Mammary microvascular endothelial cell (primary cell): Measurements from ENCODE around the gene HSPA4L. TPM values are rescaled to one million over a fixed set of nuclear protein-coding genes. Genes with fewer than 3 reads are reported as not detected.

ENCODE experiments used
- total RNA-seq: library from RNA; depleted of rRNA; stranded (reverse); fragments of >200 nt; gene quantifications from 2 replicates; pipeline ENCODE4 v1.2.3, GENCODE V29; 2015

HSPA4L gene
- 9.8 and 17.3 TPM in 2 replicates for total RNA-seq

GRCh38 chr4:127782275-127783025 is at the start of gene HSPA4L:
Gene HSPA4L (plus strand): TSS chr4:127782322. CDS start chr4:127782551, 229 bp downstream.

GRCh38 chr4:127880763-127881562 is 98.8 kb downstream of the HSPA4L start, which contains the start of gene PLK4:
Gene PLK4 (plus strand): TSS chr4:127880893. CDS start chr4:127881135, 242 bp downstream.

Other genes starting within 250 kb of the HSPA4L start
- 1.6 and 1.7 TPM in 2 replicates for gene INTU, start 149.4 kb upstream of the HSPA4L start, total RNA-seq
- not detected in 2 replicates for gene SLC25A31, start 51.9 kb upstream of the HSPA4L start, total RNA-seq
- gene PLK4, start 98.6 kb downstream of the HSPA4L start, total RNA-seq, result 16.3 and 17.4 TPM in 2 replicates
- 7.5 and 9.9 TPM in 2 replicates for gene MFSD8, start 182.9 kb downstream of the HSPA4L start, total RNA-seq
- gene ABHD18, start 183.1 kb downstream of the HSPA4L start, total RNA-seq, result 3.6 and 5.1 TPM in 2 replicates